K562 (cell line): ENCODE results near the gene FARP1. TPM values are rescaled to one million over a fixed set of nuclear protein-coding genes. Genes with fewer than 3 reads are reported as not detected.

ENCODE experiments used
- ATAC-seq: fragments of 200-7000 bp; cut with Tn5 transposase; 3 replicates; pipeline ENCODE4 v1.9.1; 2020; ENCODE audit warnings: moderate library complexity
- BruUV-seq: library from RNA; stranded (reverse); fragments of 400-500 nt; replicated peaks from 2 replicates; lab custom pipeline; 2021; lab: Mats Ljungman, UMichigan
- CTCF ChIA-PET: fragments of 300-600 bp; formaldehyde crosslinking; extraction: SDS; loops from one replicate; lab custom pipeline; 2021; ENCODE audit warnings: low intra/inter-chr PET ratio; lab: Yijun Ruan, JAX
- POLR2A ChIA-PET: fragments of 300-600, 350-650 bp; sonication (Branson Sonifier 250); formaldehyde crosslinking; extraction: SDS; loops from one replicate; lab custom pipeline; 2021; ENCODE audit warnings: antibody characterized with exemption, inconsistent platforms; lab: Yijun Ruan, JAX
- DNase-seq, 4 experiments: peaks; one replicate each; pipeline versions ENCODE4 v3.0.0 to v3.0.0-alpha.2; 2011 to 2018; ENCODE audit warnings: low spot score in 3 of 4, mixed read lengths in 3 of 4; ENCODE audit errors: extremely low read depth in 1 of 4
- FAIRE-seq: peaks from 2 replicates; lab custom pipeline; 2011; peaks lifted over from hg19 to GRCh38; lab: Jason Lieb, UNC
- H2AFZ ChIP-seq: 2 replicates; pipeline ENCODE4 v1.6.0; 2011; ENCODE audit warnings: low read depth, low read length, control low read depth, inconsistent platforms
- H3K27ac ChIP-seq: fragments of 200-600 bp; 3 replicates; pipeline ENCODE4 v1.8.0; 2011; ENCODE audit warnings: low read depth, mild to moderate bottlenecking, control low read depth, inconsistent platforms, low read length, moderate library complexity, mixed read lengths; ENCODE audit errors: extremely low read depth
- H3K27me3 ChIP-seq, 2 experiments: fragments of 300-600 bp in 1 of 2; 2 replicates in 1 of 2; 3 replicates in 1 of 2; pipeline versions ENCODE4 v1.6.0 to v1.8.0; 2011; ENCODE audit warnings: inconsistent platforms in 2 of 2, low read length in 2 of 2, mild to moderate bottlenecking in 1 of 2, mixed read lengths in 1 of 2, moderate library complexity in 1 of 2; ENCODE audit not compliant: control insufficient read depth in 2 of 2, insufficient read depth in 2 of 2
- H3K36me3 ChIP-seq: fragments of 300-600 bp; 3 replicates; pipeline ENCODE4 v1.8.0; 2011; ENCODE audit warnings: mild to moderate bottlenecking, low read length, inconsistent platforms; ENCODE audit not compliant: control insufficient read depth, insufficient read depth
- H3K4me1 ChIP-seq, 2 experiments: fragments of 200-600 bp in 1 of 2; replicated peaks in 1 of 2; 2 replicates in 1 of 2; 3 replicates in 1 of 2; pipeline versions ENCODE4 v1.5.1 to v1.8.0; 2011; ENCODE audit warnings: inconsistent platforms in 2 of 2, low read length in 2 of 2, mild to moderate bottlenecking in 1 of 2, mixed read lengths in 1 of 2, moderate library complexity in 1 of 2; ENCODE audit not compliant: control insufficient read depth in 2 of 2, insufficient read depth in 2 of 2
- H3K4me2 ChIP-seq: 2 replicates; pipeline ENCODE4 v1.6.1; 2011; ENCODE audit warnings: low read length, control low read depth, inconsistent platforms, mixed read lengths; ENCODE audit not compliant: insufficient read depth
- H3K4me3 ChIP-seq: fragments of 200-600 bp; sonication (generic), shearing (Covaris generic); 2 replicates; pipeline ENCODE4 v1.5.1; 2016; ENCODE audit warnings: control low read depth, inconsistent platforms
- H3K79me2 ChIP-seq: fragments of 200-600 bp; 3 replicates; pipeline ENCODE4 v1.8.0; 2011; ENCODE audit warnings: low read length, inconsistent platforms; ENCODE audit not compliant: control insufficient read depth, insufficient read depth
- H3K9ac ChIP-seq, 2 experiments: 2 replicates each; pipeline versions ENCODE4 v1.6.0 to v1.6.1; 2011; ENCODE audit warnings: low read depth in 2 of 2, low read length in 2 of 2, control low read depth in 1 of 2, inconsistent platforms in 1 of 2, mild to moderate bottlenecking in 1 of 2, mixed read lengths in 1 of 2; ENCODE audit not compliant: insufficient read depth in 1 of 2
- H3K9me1 ChIP-seq: one replicate; pipeline ENCODE4 v1.6.0; 2011; ENCODE audit warnings: inconsistent platforms, mild to moderate bottlenecking, low read length, moderate library complexity; ENCODE audit not compliant: control insufficient read depth, insufficient read depth
- H3K9me3 ChIP-seq: replicated peaks from 2 replicates; pipeline ENCODE4 v1.5.1; 2011; ENCODE audit warnings: low read depth, low read length, inconsistent platforms; ENCODE audit not compliant: control insufficient read depth, insufficient read depth
- H4K20me1 ChIP-seq: replicated peaks from 2 replicates; pipeline ENCODE4 v1.6.1; 2011; ENCODE audit warnings: low read length, inconsistent platforms, mixed read lengths; ENCODE audit not compliant: control insufficient read depth, insufficient read depth
- CHD2 ChIP-seq: IDR thresholded peaks from 2 replicates; pipeline ENCODE4 v1.6.1; 2011; ENCODE audit warnings: low read depth, low read length
- FOXK2 ChIP-seq, 2 experiments: fragments of 450-650 bp; IDR thresholded peaks in 1 of 2; conservative IDR thresholded peaks in 1 of 2; 2 replicates each; pipeline ENCODE4 v1.6.1; 2016; ENCODE audit warnings: low read depth in 2 of 2, mild to moderate bottlenecking in 1 of 2
- HDAC3 ChIP-seq: fragments of 450-650 bp; IDR thresholded peaks from 2 replicates; pipeline ENCODE4 v1.6.1; 2018; ENCODE audit warnings: borderline replicate concordance, mild to moderate bottlenecking, moderate library complexity; ENCODE audit not compliant: partially characterized antibody
- MCM5 ChIP-seq: fragments of 450-650 bp; IDR thresholded peaks from 2 replicates; pipeline ENCODE4 v1.6.1; 2016; ENCODE audit warnings: low read depth
- NCOA2 ChIP-seq, 2 experiments: fragments of 450-650 bp; IDR thresholded peaks; 2 replicates each; pipeline ENCODE4 v1.6.1; 2018; ENCODE audit warnings: mild to moderate bottlenecking in 2 of 2, moderate library complexity in 1 of 2; ENCODE audit not compliant: partially characterized antibody in 2 of 2
- NCOA4 ChIP-seq: fragments of 450-650 bp; IDR thresholded peaks from 2 replicates; pipeline ENCODE4 v1.6.1; 2018; ENCODE audit warnings: mild to moderate bottlenecking; ENCODE audit not compliant: partially characterized antibody
- NR3C1 ChIP-seq: sonication (generic); formaldehyde crosslinking; IDR thresholded peaks from 2 replicates; pipeline ENCODE4 v1.8.1; 2022; ENCODE audit warnings: missing genetic modification reagents
- NR4A1 ChIP-seq, 2 experiments: fragments of 250-450 bp in 1 of 2; fragments of 450-650 bp in 1 of 2; sonication (Bioruptor Pico) in 1 of 2; IDR thresholded peaks; 2 replicates each; pipeline versions ENCODE4 v1.4.0 to v1.6.1; 2016 to 2020; ENCODE audit warnings: mild to moderate bottlenecking in 2 of 2, missing compliant biosample characterization in 1 of 2, missing genetic modification characterization in 1 of 2, moderate library complexity in 1 of 2
- RBM17 ChIP-seq: fragments of 200-400 bp; formaldehyde crosslinking; IDR thresholded peaks from 2 replicates; pipeline ENCODE4 v1.6.1; 2017; ENCODE audit warnings: low read depth, mild to moderate bottlenecking, low read length, borderline replicate concordance
- SMAD1 ChIP-seq: fragments of 150-350 bp; IDR thresholded peaks from 2 replicates; pipeline ENCODE4 v1.6.1; 2014; ENCODE audit warnings: low read length, low read depth; ENCODE audit not compliant: partially characterized antibody
- ZNF24 ChIP-seq: fragments of 450-650 bp; IDR thresholded peaks from 2 replicates; pipeline ENCODE4 v1.6.1; 2016
- ZNF583 ChIP-seq: fragments of 250-450 bp; sonication (Bioruptor Pico); IDR thresholded peaks from 2 replicates; pipeline ENCODE4 v1.4.0; 2020
- WGBS: fragments of 100-300 bp; shearing (Covaris generic); methylation state at CpG from one replicate; pipeline ENCODE4 v1.1.6; 2016; ENCODE audit warnings: low coverage, mixed read lengths; ENCODE audit not compliant: insufficient coverage; ENCODE audit errors: missing lambda C conversion rate; 5-methylcytosine and 5-hydroxymethylcytosine counted together
- in situ Hi-C: fragments of 300-500 bp; cut with MboI; formaldehyde crosslinking; loops from 4 replicates; pipeline ENCODE4 v1.15.0; 2018; ENCODE audit warnings: inconsistent platforms, mixed read lengths
- intact Hi-C: fragments of 100-400 bp; cut with micrococcal nuclease; formaldehyde crosslinking; loops from 2 replicates; pipeline ENCODE4 v1.14.2; 2022
- polyA plus RNA-seq, 8 experiments: library from polyadenylated mRNA; depleted of rRNA in 4 of 8; stranded (reverse) in 5 of 8; unstranded in 3 of 8; fragments of >200 nt; fragmentation: Nextera tagmentation in 2 of 8; fragmentation: Illumina TruSeq in 1 of 8; extraction: Ambion mirVana in 2 of 8; extraction: Trizol in 1 of 8; gene quantifications; 2 replicates each; pipeline versions ENCODE4 v1.2.1 to v1.2.3, GENCODE V29; 2011 to 2014; ENCODE audit warnings: inconsistent platforms in 1 of 8, missing spikeins in 1 of 8
- total RNA-seq, 7 experiments: library from RNA; depleted of rRNA in 6 of 7; stranded (reverse); fragments of >200 nt in 6 of 7; fragmentation: Illumina TruSeq in 2 of 7; extraction: Trizol in 2 of 7; gene quantifications; 2 replicates each; pipeline versions ENCODE4 v1.2.1 to v1.2.3, GENCODE V29; 2011 to 2021; ENCODE audit warnings: low replicate concordance in 1 of 7
- TF ChIP-seq, protein P1 (sequence below): fragments of 250-450 bp; sonication (Bioruptor Pico); IDR thresholded peaks from 2 replicates; pipeline ENCODE4 v1.5.0; 2021; ENCODE audit warnings: mild to moderate bottlenecking, borderline replicate concordance
- TF ChIP-seq, protein P2 (sequence below): fragments of 450-650 bp; formaldehyde crosslinking; IDR thresholded peaks from 2 replicates; pipeline ENCODE4 v1.4.0; 2020; ENCODE audit warnings: mild to moderate bottlenecking, moderate library complexity
- TF ChIP-seq, protein P3 (sequence below): IDR thresholded peaks from 2 replicates; pipeline ENCODE4 v1.6.1; 2012; ENCODE audit warnings: low read depth, low read length, improper control_type of control experiment, borderline replicate concordance

Gene FARP1
- total and polyA plus RNA-seq, 9 of the 15 experiments (the other 6 are each of a cell fraction or from before 2014, with no cell fraction given): 0.03 to 0.29 (median 0.05) TPM; not detected in 3

DNA sequence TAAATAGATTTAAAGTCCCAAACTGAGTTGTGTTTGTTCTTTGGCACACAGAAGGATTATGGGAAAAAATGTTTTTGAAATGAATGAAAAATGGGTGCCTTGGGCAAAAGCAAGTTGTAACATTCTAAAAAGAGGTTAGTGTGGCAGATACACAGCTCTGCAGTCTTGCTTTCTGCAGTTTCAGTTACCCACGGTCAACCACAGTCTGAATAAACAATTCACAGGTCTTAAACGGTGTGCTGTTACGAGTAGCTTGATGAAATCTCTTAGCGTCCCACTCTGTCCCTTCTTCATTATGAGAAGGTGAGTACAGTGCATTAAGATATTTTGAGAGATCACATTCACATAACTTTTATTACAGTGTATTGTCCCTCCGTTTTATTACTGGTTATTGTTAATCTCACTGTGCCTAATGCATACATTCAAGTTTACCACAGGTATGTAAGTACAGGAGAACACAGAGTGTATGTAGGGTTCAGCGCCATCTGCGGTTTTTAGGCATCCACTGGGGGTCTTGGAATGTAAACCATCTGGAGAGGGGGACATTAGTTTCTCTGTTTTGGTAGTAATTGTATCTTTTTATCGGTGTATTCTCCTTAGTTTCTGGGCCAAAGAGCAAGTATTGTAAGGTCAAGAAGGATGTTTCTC lies 8.1 kb downstream of the FARP1 start:
- POLR2A ChIA-PET: no interaction called here
- Histone ChIP-seq H3K9ac (no peak overlapping the region), H4K20me1 (no peaks in the 10 kb centered on the region), H3K27ac (no peak overlapping the region), H3K4me1 (no peaks in the 10 kb centered on the region), H3K4me3 (no peak overlapping the region), H3K27me3 (peaks cover 2 to 12% of the 10 kb centered on the region in 2 experiments; a peak in 3 of 5 replicates), H3K79me2 (no peaks in the 10 kb centered on the region), H3K36me3 (no peaks in the 10 kb centered on the region), H2AFZ (no peak overlapping the region), H3K9me3 (no peaks in the 10 kb centered on the region), H3K4me2 (no peak overlapping the region), H3K9me1 (no peaks in the 10 kb centered on the region)
- 0% methylated on average over 8 of the region's 8 CpGs for WGBS
- intact Hi-C loops: no loop called here
- FAIRE-seq: no peak
- CTCF ChIA-PET: no interaction called here
- no TSS peak for BruUV-seq
- no peak for DNase-seq
- ATAC-seq: no peak
- in situ Hi-C loops: no loop called here
- TF ChIP-seq NR4A1 (CRISPR knock-in tag; IDR thresholded peaks at IDR 0.05) (no peak), NR4A1 (tag; IDR thresholded peaks at IDR 0.05) (no peak), FOXK2 (conservative IDR thresholded peaks at IDR 0.05 in 1 of 2, IDR thresholded peaks at IDR 0.05 in 1 of 2; ENCODE audit: low read depth in 2 of 2) (no peak), HDAC3 (no peak), NCOA2 (IDR thresholded peaks at IDR 0.05; ENCODE audit: partially characterized antibody in 2 of 2) (no peak), NR3C1 (no peak), CHD2 (no peak), ZNF583 (CRISPR knock-in tag) (no peak), SMAD1 (no peak), ZNF24 (no peak), NCOA4 (no peak), MCM5 (no peak), RBM17 (no peak)
- TF ChIP-seq, protein P1, sequence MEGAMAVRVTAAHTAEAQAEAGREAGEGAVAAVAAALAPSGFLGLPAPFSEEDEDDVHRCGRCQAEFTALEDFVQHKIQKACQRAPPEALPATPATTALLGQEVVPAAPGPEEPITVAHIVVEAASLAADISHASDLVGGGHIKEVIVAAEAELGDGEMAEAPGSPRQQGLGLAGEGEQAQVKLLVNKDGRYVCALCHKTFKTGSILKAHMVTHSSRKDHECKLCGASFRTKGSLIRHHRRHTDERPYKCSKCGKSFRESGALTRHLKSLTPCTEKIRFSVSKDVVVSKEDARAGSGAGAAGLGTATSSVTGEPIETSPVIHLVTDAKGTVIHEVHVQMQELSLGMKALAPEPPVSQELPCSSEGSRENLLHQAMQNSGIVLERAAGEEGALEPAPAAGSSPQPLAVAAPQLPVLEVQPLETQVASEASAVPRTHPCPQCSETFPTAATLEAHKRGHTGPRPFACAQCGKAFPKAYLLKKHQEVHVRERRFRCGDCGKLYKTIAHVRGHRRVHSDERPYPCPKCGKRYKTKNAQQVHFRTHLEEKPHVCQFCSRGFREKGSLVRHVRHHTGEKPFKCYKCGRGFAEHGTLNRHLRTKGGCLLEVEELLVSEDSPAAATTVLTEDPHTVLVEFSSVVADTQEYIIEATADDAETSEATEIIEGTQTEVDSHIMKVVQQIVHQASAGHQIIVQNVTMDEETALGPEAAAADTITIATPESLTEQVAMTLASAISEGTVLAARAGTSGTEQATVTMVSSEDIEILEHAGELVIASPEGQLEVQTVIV (CRISPR knock-in tag): no peak
- TF ChIP-seq, protein P2, sequence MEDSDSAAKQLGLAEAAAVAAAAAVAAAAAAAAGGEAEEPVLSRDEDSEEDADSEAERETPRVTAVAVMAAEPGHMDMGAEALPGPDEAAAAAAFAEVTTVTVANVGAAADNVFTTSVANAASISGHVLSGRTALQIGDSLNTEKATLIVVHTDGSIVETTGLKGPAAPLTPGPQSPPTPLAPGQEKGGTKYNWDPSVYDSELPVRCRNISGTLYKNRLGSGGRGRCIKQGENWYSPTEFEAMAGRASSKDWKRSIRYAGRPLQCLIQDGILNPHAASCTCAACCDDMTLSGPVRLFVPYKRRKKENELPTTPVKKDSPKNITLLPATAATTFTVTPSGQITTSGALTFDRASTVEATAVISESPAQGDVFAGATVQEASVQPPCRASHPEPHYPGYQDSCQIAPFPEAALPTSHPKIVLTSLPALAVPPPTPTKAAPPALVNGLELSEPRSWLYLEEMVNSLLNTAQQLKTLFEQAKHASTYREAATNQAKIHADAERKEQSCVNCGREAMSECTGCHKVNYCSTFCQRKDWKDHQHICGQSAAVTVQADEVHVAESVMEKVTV (CRISPR knock-in tag): no peak
- TF ChIP-seq, protein P3, sequence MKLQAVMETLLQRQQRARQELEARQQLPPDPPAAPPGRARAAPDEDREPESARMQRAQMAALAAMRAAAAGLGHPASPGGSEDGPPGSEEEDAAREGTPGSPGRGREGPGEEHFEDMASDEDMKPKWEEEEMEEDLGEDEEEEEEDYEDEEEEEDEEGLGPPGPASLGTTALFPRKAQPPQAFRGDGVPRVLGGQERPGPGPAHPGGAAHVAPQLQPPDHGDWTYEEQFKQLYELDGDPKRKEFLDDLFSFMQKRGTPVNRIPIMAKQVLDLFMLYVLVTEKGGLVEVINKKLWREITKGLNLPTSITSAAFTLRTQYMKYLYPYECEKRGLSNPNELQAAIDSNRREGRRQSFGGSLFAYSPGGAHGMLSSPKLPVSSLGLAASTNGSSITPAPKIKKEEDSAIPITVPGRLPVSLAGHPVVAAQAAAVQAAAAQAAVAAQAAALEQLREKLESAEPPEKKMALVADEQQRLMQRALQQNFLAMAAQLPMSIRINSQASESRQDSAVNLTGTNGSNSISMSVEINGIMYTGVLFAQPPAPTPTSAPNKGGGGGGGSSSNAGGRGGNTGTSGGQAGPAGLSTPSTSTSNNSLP: no peak
